OCI-LY7 (cell line): ENCODE measurements around the gene GAPDHS.

Experiments
- EZH2phosphoT487 ChIP-seq: fragments of 200-600 bp; sonication (generic); IDR thresholded peaks from 2 replicates; pipeline ENCODE4 v1.6.1; 2018; ENCODE audit warnings: low read depth, borderline replicate concordance, mild to moderate bottlenecking, mixed run types, antibody characterized with exemption, low read length, moderate library complexity, mixed read lengths
- TF ChIP-seq, protein P1 (sequence below): fragments of 200-600 bp; sonication (generic); conservative IDR thresholded peaks from 2 replicates; pipeline ENCODE4 v1.5.1; 2014; ENCODE audit warnings: mild to moderate bottlenecking, antibody characterized with exemption, low read length, moderate library complexity, mixed read lengths

DNA sequence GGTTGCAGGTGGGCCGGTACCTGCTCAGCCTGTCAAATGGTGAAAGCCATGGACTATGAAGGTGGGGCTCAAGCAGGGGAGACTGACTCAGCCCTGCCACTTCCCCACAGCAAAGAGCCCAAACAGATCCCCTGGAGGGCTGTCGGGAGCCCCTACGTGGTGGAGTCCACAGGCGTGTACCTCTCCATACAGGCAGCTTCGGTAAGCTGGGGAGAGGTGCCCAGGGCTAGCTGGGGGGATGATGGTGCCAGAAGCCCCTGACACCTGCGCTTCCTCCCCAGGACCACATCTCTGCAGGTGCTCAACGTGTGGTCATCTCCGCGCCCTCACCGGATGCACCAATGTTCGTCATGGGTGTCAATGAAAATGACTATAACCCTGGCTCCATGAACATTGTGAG lies 9.0 kb downstream of the GAPDHS start:
- TF ChIP-seq EZH2phosphoT487, result no peak
- TF ChIP-seq, protein P1, sequence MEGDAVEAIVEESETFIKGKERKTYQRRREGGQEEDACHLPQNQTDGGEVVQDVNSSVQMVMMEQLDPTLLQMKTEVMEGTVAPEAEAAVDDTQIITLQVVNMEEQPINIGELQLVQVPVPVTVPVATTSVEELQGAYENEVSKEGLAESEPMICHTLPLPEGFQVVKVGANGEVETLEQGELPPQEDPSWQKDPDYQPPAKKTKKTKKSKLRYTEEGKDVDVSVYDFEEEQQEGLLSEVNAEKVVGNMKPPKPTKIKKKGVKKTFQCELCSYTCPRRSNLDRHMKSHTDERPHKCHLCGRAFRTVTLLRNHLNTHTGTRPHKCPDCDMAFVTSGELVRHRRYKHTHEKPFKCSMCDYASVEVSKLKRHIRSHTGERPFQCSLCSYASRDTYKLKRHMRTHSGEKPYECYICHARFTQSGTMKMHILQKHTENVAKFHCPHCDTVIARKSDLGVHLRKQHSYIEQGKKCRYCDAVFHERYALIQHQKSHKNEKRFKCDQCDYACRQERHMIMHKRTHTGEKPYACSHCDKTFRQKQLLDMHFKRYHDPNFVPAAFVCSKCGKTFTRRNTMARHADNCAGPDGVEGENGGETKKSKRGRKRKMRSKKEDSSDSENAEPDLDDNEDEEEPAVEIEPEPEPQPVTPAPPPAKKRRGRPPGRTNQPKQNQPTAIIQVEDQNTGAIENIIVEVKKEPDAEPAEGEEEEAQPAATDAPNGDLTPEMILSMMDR, result no peak
